ENCODE data around the gene CA5B.
"Not testable (repeated sequence)": the region's sequence is repeated elsewhere in the genome, so short reads cannot be mapped to it uniquely, and the experiment has no call there.

CA5B gene

GRCh38 chrX:15750611-15751154 is 12.6 kb downstream of the CA5B start:
- DNase-seq (ENCODE audit: low read depth), result no peak
- H3K4me3 ChIP-seq (ENCODE audit: low read depth, low read length), result no peak overlapping the region
- no peak for TF ChIP-seq CTCF (IDR thresholded peaks at IDR 0.05; ENCODE audit: low read depth, low read length, missing control alignments)

GRCh38 chrX:15751155-15751819 is 13.2 kb downstream of the CA5B start:
- no peak for DNase-seq (ENCODE audit: low read depth)
- TF ChIP-seq CTCF (IDR thresholded peaks at IDR 0.05; ENCODE audit: low read depth, low read length, missing control alignments), result no peak
- H3K4me3 ChIP-seq (ENCODE audit: low read depth, low read length), result no peak overlapping the region

- no peak for TF ChIP-seq CTCF (IDR thresholded peaks at IDR 0.05; ENCODE audit: low read depth, low read length, missing control alignments)
- no peak overlapping the region for H3K4me3 ChIP-seq (ENCODE audit: low read depth, low read length)
- DNase-seq (ENCODE audit: low read depth), result no peak
Observed at GRCh38 chrX:15755091-15755490, 17.0 kb downstream of the CA5B start.

- no peak overlapping the region for H3K4me3 ChIP-seq (ENCODE audit: low read depth, low read length)
- no peak for DNase-seq (ENCODE audit: low read depth)
- TF ChIP-seq CTCF (IDR thresholded peaks at IDR 0.05; ENCODE audit: low read depth, low read length, missing control alignments), result no peak
Observed at GRCh38 chrX:15758140-15758539, 20.1 kb downstream of the CA5B start.

- H3K4me3 ChIP-seq (ENCODE audit: low read depth, low read length); DNase-seq (ENCODE audit: low read depth): not testable (repeated sequence)
Observed at GRCh38 chrX:15759886-15760285, 21.8 kb downstream of the CA5B start.

GRCh38 chrX:15761564-15762191 is 23.6 kb downstream of the CA5B start:
- H3K4me3 ChIP-seq (ENCODE audit: low read depth, low read length), result no peak overlapping the region
- DNase-seq (ENCODE audit: low read depth), result no peak
- peak; percentile 73 for TF ChIP-seq CTCF (IDR thresholded peaks at IDR 0.05; ENCODE audit: low read depth, low read length, missing control alignments)

- no peak overlapping the region for H3K4me3 ChIP-seq (ENCODE audit: low read depth, low read length)
- DNase-seq (ENCODE audit: low read depth), result no peak
- TF ChIP-seq CTCF (IDR thresholded peaks at IDR 0.05; ENCODE audit: low read depth, low read length, missing control alignments), result no peak
Observed at GRCh38 chrX:15769300-15769954, 31.4 kb downstream of the CA5B start.

Measured in GM12864 (cell line).